Transverse colon (tissue), 4 donors: ENCODE measurements around the gene GRK4. TPM values are rescaled to one million over a fixed set of nuclear protein-coding genes. Genes with fewer than 3 reads are reported as not detected.

Experiments used
- DNase-seq: peaks from one replicate; pipeline ENCODE4 v3.0.0-alpha.2; 2019
- H3K27ac ChIP-seq, 4 donors: fragments of 200-600 bp; sonication (generic); 2 replicates each; pipeline ENCODE4 v1.5.1; 2016 to 2018; ENCODE audit warnings: inconsistent platforms in 4 of 4
- H3K27me3 ChIP-seq: fragments of 200-600 bp; sonication (generic); 2 replicates; pipeline ENCODE4 v1.5.1; 2017; ENCODE audit warnings: inconsistent platforms
- H3K36me3 ChIP-seq, 4 donors: fragments of 200-600 bp; sonication (generic); 2 replicates each; pipeline ENCODE4 v1.5.1; 2017 to 2019; ENCODE audit warnings: inconsistent platforms in 4 of 4
- H3K4me1 ChIP-seq, 4 donors: fragments of 200-600 bp; sonication (generic); 2 replicates each; pipeline ENCODE4 v1.5.1; 2017 to 2020; ENCODE audit warnings: inconsistent platforms in 4 of 4
- H3K4me3 ChIP-seq, 4 donors: fragments of 200-600 bp; sonication (generic); 1 replicate in 1 of 4; 2 replicates in 3 of 4; pipeline versions ENCODE4 v1.5.1 to v1.6.1; 2017 to 2019; ENCODE audit warnings: inconsistent platforms in 4 of 4
- H3K9me3 ChIP-seq, 2 donors: fragments of 200-600 bp; sonication (generic); 2 replicates each; pipeline ENCODE4 v1.5.1; 2017 to 2019; ENCODE audit warnings: inconsistent platforms in 2 of 2
- EP300 ChIP-seq: sonication (generic); formaldehyde crosslinking; IDR thresholded peaks from one replicate; pipeline ENCODE4 v1.6.1; 2017; ENCODE audit warnings: antibody characterized with exemption, low read depth
- POLR2A ChIP-seq: fragments of 450-650 bp; IDR thresholded peaks from one replicate; pipeline ENCODE4 v1.6.1; 2016; ENCODE audit warnings: antibody characterized with exemption, mild to moderate bottlenecking, moderate library complexity
- POLR2AphosphoS5 ChIP-seq, 3 donors: sonication (generic); formaldehyde crosslinking; IDR thresholded peaks; one replicate each; pipeline ENCODE4 v1.6.1; 2016; ENCODE audit warnings: antibody characterized with exemption in 3 of 3
- WGBS, 2 donors: methylation state at CpG; one replicate each; pipeline ENCODE4 v1.1.5; 2018; ENCODE audit warnings: low coverage in 1 of 2; 5-methylcytosine and 5-hydroxymethylcytosine counted together
- in situ Hi-C, 4 donors: fragments of 200-750 bp; cut with MboI; loops; one replicate each; pipeline versions ENCODE4 v1.15.0 to v1.15.1; 2017; ENCODE audit warnings: low sequenced_read_pairs in 3 of 4, low pct_ligation_motif_present in 1 of 4, low pct_unique_long_range_greater_than_20kb in 1 of 4
- intact Hi-C: fragments of 100-400 bp; cut with DNase I; formaldehyde crosslinking; loops from one replicate; pipeline ENCODE4 v1.15.1; 2023; ENCODE audit warnings: low total_unique reads
- total RNA-seq, 4 donors: library from RNA; depleted of rRNA; stranded (reverse); fragments of >200 nt; gene quantifications; one replicate each; pipeline ENCODE4 v1.1.0, GENCODE V29; 2016
- TF ChIP-seq, protein P1 (sequence below), 5 experiments: fragments of 200-600 bp in 3 of 5; fragments of 450-650 bp in 2 of 5; sonication (generic) in 3 of 5; IDR thresholded peaks; 1 replicate in 2 of 5; 2 replicates in 3 of 5; pipeline ENCODE4 v1.5.1; 2016 to 2017; ENCODE audit warnings: antibody characterized with exemption in 5 of 5, inconsistent platforms in 3 of 5, mild to moderate bottlenecking in 2 of 5, moderate library complexity in 1 of 5

Gene GRK4
- total RNA-seq, 4 donors from 2014 or later: 2.5 to 7.9 (median 4.1) TPM

DNA sequence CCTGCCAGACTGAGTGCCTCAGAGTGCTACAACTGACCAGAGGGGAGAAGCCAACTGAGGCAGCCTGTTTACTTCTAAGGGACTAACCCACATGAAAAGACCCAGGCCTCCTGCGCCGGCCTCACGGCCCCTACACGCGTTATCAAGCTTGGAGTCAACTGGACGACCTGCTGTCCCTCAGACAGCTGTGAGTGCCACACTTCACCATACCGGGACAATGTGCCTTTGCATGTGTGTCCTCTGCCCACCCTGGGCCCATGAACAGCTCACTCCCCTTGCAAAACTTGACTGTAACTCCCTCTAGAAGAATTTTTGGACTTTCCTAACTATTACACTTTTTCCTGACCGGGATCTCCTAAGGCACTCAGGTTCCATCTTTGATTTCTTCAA is 2.0 kb upstream of the GRK4 start:
- 62 to 86% methylated on average over 1 to 8 of the region's 8 CpGs for WGBS, 2 donors

GRCh38 chr4:2961811-2962441 is 1.4 kb upstream of the GRK4 start:
- TF ChIP-seq POLR2AphosphoS5 (IDR thresholded peaks at IDR 0.05): no peak
- TF ChIP-seq, protein P1, sequence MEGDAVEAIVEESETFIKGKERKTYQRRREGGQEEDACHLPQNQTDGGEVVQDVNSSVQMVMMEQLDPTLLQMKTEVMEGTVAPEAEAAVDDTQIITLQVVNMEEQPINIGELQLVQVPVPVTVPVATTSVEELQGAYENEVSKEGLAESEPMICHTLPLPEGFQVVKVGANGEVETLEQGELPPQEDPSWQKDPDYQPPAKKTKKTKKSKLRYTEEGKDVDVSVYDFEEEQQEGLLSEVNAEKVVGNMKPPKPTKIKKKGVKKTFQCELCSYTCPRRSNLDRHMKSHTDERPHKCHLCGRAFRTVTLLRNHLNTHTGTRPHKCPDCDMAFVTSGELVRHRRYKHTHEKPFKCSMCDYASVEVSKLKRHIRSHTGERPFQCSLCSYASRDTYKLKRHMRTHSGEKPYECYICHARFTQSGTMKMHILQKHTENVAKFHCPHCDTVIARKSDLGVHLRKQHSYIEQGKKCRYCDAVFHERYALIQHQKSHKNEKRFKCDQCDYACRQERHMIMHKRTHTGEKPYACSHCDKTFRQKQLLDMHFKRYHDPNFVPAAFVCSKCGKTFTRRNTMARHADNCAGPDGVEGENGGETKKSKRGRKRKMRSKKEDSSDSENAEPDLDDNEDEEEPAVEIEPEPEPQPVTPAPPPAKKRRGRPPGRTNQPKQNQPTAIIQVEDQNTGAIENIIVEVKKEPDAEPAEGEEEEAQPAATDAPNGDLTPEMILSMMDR (IDR thresholded peaks at IDR 0.05): no peak
- no peak for TF ChIP-seq EP300
- TF ChIP-seq POLR2A: no peak
- WGBS, 2 donors: 12 to 23% methylated on average over 8 to 14 of the region's 14 CpGs
- H3K4me3 ChIP-seq: peak overlapping the region; percentile 34 to 94 (median 88)

More for the DNA sequence above, 2.0 kb upstream of the GRK4 start:
- H3K4me1 ChIP-seq: peaks cover 3 to 26% (median 20%) of the 10 kb centered on the region in 4 donors
- no peaks in the 10 kb centered on the region for H3K27me3 ChIP-seq
- DNase-seq: no peak
- H3K9me3 ChIP-seq: no peaks in the 10 kb centered on the region
- peak overlapping the region in 3 of 4 donors; percentile 88 to 92 (median 90) for H3K27ac ChIP-seq
- peak overlapping the region in 1 of 4 donors; percentile 94 for H3K4me3 ChIP-seq
- H3K36me3 ChIP-seq: peaks cover 0 to 12% (median 8%) of the 10 kb centered on the region in 4 donors
- no peak for TF ChIP-seq POLR2AphosphoS5 (IDR thresholded peaks at IDR 0.05)
- TF ChIP-seq EP300: no peak
- TF ChIP-seq POLR2A: no peak
- TF ChIP-seq, protein P1 (IDR thresholded peaks at IDR 0.05): no peak
- intact Hi-C loops: no loop called here
- in situ Hi-C loops: no loop called here

GRCh38 chr4:2962614-2963174 is 677 bp upstream of the GRK4 start:
- DNase-seq: peak; percentile 40
- 0% methylated on average over 5 to 40 of the region's 40 CpGs for WGBS, 2 donors
- intact Hi-C loops: no loop called here

More at GRCh38 chr4:2961811-2962441, 1.4 kb upstream of the GRK4 start:
- intact Hi-C loops (no loop called here), in situ Hi-C loops (no loop called here)
- peaks cover 3 to 26% (median 20%) of the 10 kb centered on the region in 4 donors for H3K4me1 ChIP-seq
- no peak for DNase-seq
- H3K9me3 ChIP-seq: no peaks in the 10 kb centered on the region
- peaks cover 0 to 7% (median 5%) of the 10 kb centered on the region in 4 donors for H3K36me3 ChIP-seq
- H3K27ac ChIP-seq: peak overlapping the region; percentile 87 to 92 (median 89)
- no peaks in the 10 kb centered on the region for H3K27me3 ChIP-seq

GRCh38 chr4:2963966-2964471 is 648 bp downstream of the GRK4 start:
- Histone ChIP-seq H3K36me3 (no peaks in the 10 kb centered on the region), H3K9me3 (no peaks in the 10 kb centered on the region), H3K27ac (peak overlapping the region; percentile 87 to 92 (median 89)), H3K4me1 (peaks cover 3 to 21% (median 20%) of the 10 kb centered on the region in 4 donors), H3K4me3 (peak overlapping the region; percentile 85 to 100 (median 92)), H3K27me3 (no peaks in the 10 kb centered on the region)
- WGBS, 2 donors: 0 to 2% methylated on average over 3 to 25 of the region's 38 CpGs
- TF ChIP-seq EP300 (no peak), POLR2A (no peak), POLR2AphosphoS5 (IDR thresholded peaks at IDR 0.05) (no peak)
- TF ChIP-seq, protein P1 (IDR thresholded peaks at IDR 0.05): no peak
- intact Hi-C loops (no loop called here), in situ Hi-C loops (no loop called here)
- no peak for DNase-seq

More at GRCh38 chr4:2962614-2963174, 677 bp upstream of the GRK4 start:
- in situ Hi-C loops: no loop called here
- Histone ChIP-seq H3K36me3 (peaks cover 0 to 3% (median 0%) of the 10 kb centered on the region in 4 donors), H3K4me1 (peaks cover 3 to 26% (median 20%) of the 10 kb centered on the region in 4 donors), H3K4me3 (peak overlapping the region; percentile 34 to 94 (median 88)), H3K27ac (peak overlapping the region; percentile 87 to 92 (median 89)), H3K27me3 (no peaks in the 10 kb centered on the region), H3K9me3 (no peaks in the 10 kb centered on the region)
- TF ChIP-seq POLR2A: no peak
- no peak for TF ChIP-seq POLR2AphosphoS5 (IDR thresholded peaks at IDR 0.05)
- TF ChIP-seq, protein P1 (IDR thresholded peaks at IDR 0.05): no peak
- TF ChIP-seq EP300: no peak
